HepG2 (cell line): ENCODE data around the gene TSHZ2. TPM values are rescaled to one million over a fixed set of nuclear protein-coding genes. Genes with fewer than 3 reads are reported as not detected.

Experiments used
- AHR ChIP-seq: IDR thresholded peaks from 2 replicates; pipeline ENCODE4 v1.6.1; 2018; ENCODE audit warnings: missing genetic modification reagents, missing compliant biosample characterization
- CBFB ChIP-seq: sonication (generic); formaldehyde crosslinking; IDR thresholded peaks from 2 replicates; pipeline ENCODE4 v1.4.0; 2020; ENCODE audit warnings: missing genetic modification reagents
- CTCF ChIP-seq: sonication (generic); formaldehyde crosslinking; IDR thresholded peaks from 2 replicates; pipeline ENCODE4 v1.5.0; 2020; ENCODE audit warnings: mild to moderate bottlenecking, missing genetic modification reagents, moderate library complexity
- HIC2 ChIP-seq: sonication (generic); formaldehyde crosslinking; IDR thresholded peaks from 2 replicates; pipeline ENCODE4 v1.9.0; 2022; ENCODE audit warnings: low read depth, missing genetic modification reagents
- HMG20A ChIP-seq: IDR thresholded peaks from 2 replicates; pipeline ENCODE4 v1.6.1; 2016; ENCODE audit warnings: borderline replicate concordance
- HOXA5 ChIP-seq: sonication (generic); formaldehyde crosslinking; IDR thresholded peaks from 2 replicates; pipeline ENCODE4 v1.4.0; 2020; ENCODE audit warnings: missing genetic modification reagents
- JDP2 ChIP-seq: sonication (generic); formaldehyde crosslinking; IDR thresholded peaks from 2 replicates; pipeline ENCODE4 v1.8.1; 2022; ENCODE audit warnings: missing genetic modification reagents, borderline replicate concordance
- KDM2A ChIP-seq: sonication (generic); formaldehyde crosslinking; IDR thresholded peaks from 2 replicates; pipeline ENCODE4 v1.4.0; 2020; ENCODE audit warnings: low read depth, missing genetic modification reagents, borderline replicate concordance
- MAFK ChIP-seq, 2 experiments: IDR thresholded peaks in 1 of 2; conservative IDR thresholded peaks in 1 of 2; 2 replicates each; pipeline ENCODE4 v1.6.1; 2011; ENCODE audit warnings: improper control_type of control experiment in 2 of 2, low read length in 2 of 2
- MNT ChIP-seq: fragments of 450-650 bp; IDR thresholded peaks from 2 replicates; pipeline ENCODE4 v1.6.1; 2016
- SNAI1 ChIP-seq: sonication (generic); formaldehyde crosslinking; IDR thresholded peaks from 2 replicates; pipeline ENCODE4 v1.5.0; 2020; ENCODE audit warnings: mild to moderate bottlenecking, missing genetic modification reagents, borderline replicate concordance
- SRSF4 ChIP-seq: fragments of 200-400 bp; formaldehyde crosslinking; IDR thresholded peaks from one replicate; pipeline ENCODE4 v1.6.1; 2018; ENCODE audit warnings: mild to moderate bottlenecking, low read depth, low read length, moderate library complexity; ENCODE audit not compliant: poor library complexity, severe bottlenecking
- ZFAT ChIP-seq: sonication (generic); formaldehyde crosslinking; conservative IDR thresholded peaks from 2 replicates; pipeline ENCODE4 v1.8.1; 2023; ENCODE audit warnings: missing genetic modification reagents, inconsistent platforms
- ZHX2 ChIP-seq, 2 experiments: sonication (generic) in 1 of 2; formaldehyde crosslinking in 1 of 2; IDR thresholded peaks; 2 replicates each; pipeline versions ENCODE4 v1.6.1 to v1.9.0; 2014 to 2022; ENCODE audit warnings: antibody characterized with exemption in 1 of 2, borderline replicate concordance in 1 of 2, inconsistent platforms in 1 of 2, low read depth in 1 of 2, missing genetic modification reagents in 1 of 2
- ZNF549 ChIP-seq: sonication (generic); formaldehyde crosslinking; IDR thresholded peaks from 2 replicates; pipeline ENCODE4 v1.5.0; 2020; ENCODE audit warnings: missing genetic modification reagents
- ZNF839 ChIP-seq: sonication (generic); formaldehyde crosslinking; IDR thresholded peaks from 2 replicates; pipeline ENCODE4 v1.4.0; 2020; ENCODE audit warnings: missing genetic modification reagents, mild to moderate bottlenecking, borderline replicate concordance
- polyA plus RNA-seq, 8 experiments: library from polyadenylated mRNA; depleted of rRNA in 3 of 8; stranded (reverse) in 7 of 8; unstranded in 1 of 8; fragments of >200 nt; fragmentation: Illumina TruSeq in 4 of 8; extraction: Trizol in 4 of 8; gene quantifications; 2 replicates each; pipeline versions ENCODE4 v1.2.1 to v1.2.3, GENCODE V29; 2011 to 2016; ENCODE audit warnings: low read depth in 4 of 8, missing spikeins in 1 of 8, mixed read lengths in 1 of 8; ENCODE audit not compliant: insufficient read depth in 1 of 8
- total RNA-seq, 5 experiments: library from RNA; depleted of rRNA; stranded (reverse); fragments of >200 nt; fragmentation: Illumina TruSeq; extraction: Trizol; gene quantifications; 2 replicates each; pipeline ENCODE4 v1.2.3, GENCODE V29; 2016; ENCODE audit warnings: low read depth in 1 of 5

The TSHZ2 gene
- total and polyA plus RNA-seq, 2 of the 13 experiments (the other 11 are each of a cell fraction or from before 2014, with no cell fraction given) = 0.01 TPM; not detected in 1

- peak; percentile 72; the same call in 1 of the 2 replicates for TF ChIP-seq AHR (CRISPR knock-in tag)
- TF ChIP-seq HIC2 (CRISPR knock-in tag) = no peak
- no peak for TF ChIP-seq CTCF
- no peak; the same call in 1 of the 2 replicates for TF ChIP-seq JDP2 (CRISPR knock-in tag)
- TF ChIP-seq HOXA5 (CRISPR knock-in tag) = no peak; the same call in none of the 2 replicates
- TF ChIP-seq ZFAT (CRISPR knock-in tag) = no peak
- TF ChIP-seq HMG20A (CRISPR knock-in tag) = peak; percentile 96
- TF ChIP-seq MAFK (conservative IDR thresholded peaks at IDR 0.05 in 1 of 2, IDR thresholded peaks at IDR 0.05 in 1 of 2; ENCODE audit: low read length in 2 of 2) = peak; percentile 69 to 82
- no peak; the same call in 1 of the 2 replicates for TF ChIP-seq ZNF839 (CRISPR knock-in tag)
- TF ChIP-seq ZNF549 = no peak
- TF ChIP-seq ZHX2 (IDR thresholded peaks at IDR 0.05; ENCODE audit: low read depth) = peak; percentile 89
- TF ChIP-seq ZHX2 (CRISPR knock-in tag; IDR thresholded peaks at IDR 0.05; ENCODE audit: borderline replicate concordance) = 0 out of 2 replicates have a peak, but pooled peaks have one; percentile 27
- no peak for TF ChIP-seq SNAI1 (CRISPR knock-in tag)
- peak; percentile 92 for TF ChIP-seq CBFB (CRISPR knock-in tag)
- peak; percentile 17; the same call in 1 of the 2 replicates for TF ChIP-seq KDM2A
- TF ChIP-seq SRSF4 = no peak
- TF ChIP-seq MNT = no peak
Observed at GRCh38 chr20:53080969-53081871, 109.1 kb downstream of the TSHZ2 start (continued).
